Measurements from ENCODE around the gene DR1.
A peak's percentile ranks its signal among the peaks of the same experiment; 100 is the strongest.

DR1 gene

GRCh38 chr1:93323185-93323820 is 22.4 kb upstream of the DR1 start:
- no peaks in the 10 kb centered on the region for H3K27me3 ChIP-seq (replicated peaks)
- no peak for TF ChIP-seq CTCF (IDR thresholded peaks at IDR 0.05; ENCODE audit: low read depth, low read length, missing control alignments)
- H3K27ac ChIP-seq = no peak overlapping the region
- no peak for DNase-seq
- in situ Hi-C loops (cut with HindIII; ENCODE audit: low pct_ligation_motif_present, low sequenced_read_pairs) = no loop called here
- no peaks in the 10 kb centered on the region for H3K36me3 ChIP-seq (replicated peaks)
- H3K4me3 ChIP-seq (ENCODE audit: low read depth, low read length) = no peak overlapping the region

GRCh38 chr1:93324486-93325464 is 20.9 kb upstream of the DR1 start:
- Histone ChIP-seq H3K27me3 (replicated peaks) (no peaks in the 10 kb centered on the region), H3K27ac (peak overlapping the region; percentile 75), H3K4me3 (ENCODE audit: low read depth, low read length) (no peak overlapping the region), H3K36me3 (replicated peaks) (no peaks in the 10 kb centered on the region)
- DNase-seq = peak; percentile 56
- in situ Hi-C loops (cut with HindIII; ENCODE audit: low pct_ligation_motif_present, low sequenced_read_pairs) = no loop called here
- TF ChIP-seq CTCF (IDR thresholded peaks at IDR 0.05; ENCODE audit: low read depth, low read length, missing control alignments) = no peak

GRCh38 chr1:93328809-93329760 is 16.6 kb upstream of the DR1 start:
- no peaks in the 10 kb centered on the region for H3K27me3 ChIP-seq (replicated peaks)
- no peak for TF ChIP-seq CTCF (IDR thresholded peaks at IDR 0.05; ENCODE audit: low read depth, low read length, missing control alignments)
- no peak overlapping the region for H3K4me3 ChIP-seq (ENCODE audit: low read depth, low read length)
- DNase-seq = no peak
- no peak overlapping the region for H3K27ac ChIP-seq
- H3K36me3 ChIP-seq (replicated peaks) = no peaks in the 10 kb centered on the region
- in situ Hi-C loops (cut with HindIII; ENCODE audit: low pct_ligation_motif_present, low sequenced_read_pairs) = no loop called here

- no peaks in the 10 kb centered on the region for H3K27me3 ChIP-seq (replicated peaks)
- H3K4me3 ChIP-seq (ENCODE audit: low read depth, low read length) = no peak overlapping the region
- H3K36me3 ChIP-seq (replicated peaks) = no peaks in the 10 kb centered on the region
- H3K27ac ChIP-seq = no peak overlapping the region
- DNase-seq = no peak
- in situ Hi-C loops (cut with HindIII; ENCODE audit: low pct_ligation_motif_present, low sequenced_read_pairs) = no loop called here
- TF ChIP-seq CTCF (IDR thresholded peaks at IDR 0.05; ENCODE audit: low read depth, low read length, missing control alignments) = no peak
Measured at GRCh38 chr1:93330196-93330595, 15.5 kb upstream of the DR1 start.

- TF ChIP-seq CTCF (IDR thresholded peaks at IDR 0.05; ENCODE audit: low read depth, low read length, missing control alignments) = no peak
- Histone ChIP-seq H3K27me3 (replicated peaks) (no peaks in the 10 kb centered on the region), H3K4me3 (ENCODE audit: low read depth, low read length) (no peak overlapping the region), H3K36me3 (replicated peaks) (no peaks in the 10 kb centered on the region), H3K27ac (no peak overlapping the region)
- DNase-seq = no peak
- in situ Hi-C loops (cut with HindIII; ENCODE audit: low pct_ligation_motif_present, low sequenced_read_pairs) = no loop called here
Measured at GRCh38 chr1:93330617-93331016, 15.1 kb upstream of the DR1 start.

All from brain microvascular endothelial cell (primary cell).